Right atrium auricular region (tissue), 2 donors: ENCODE results near the gene CLTB. TPM values are rescaled to one million over a fixed set of nuclear protein-coding genes. Genes with fewer than 3 reads are reported as not detected.

Source experiments
- DNase-seq: peaks from one replicate; pipeline ENCODE4 v3.0.0-alpha.2; 2019; ENCODE audit warnings: low spot score
- H3K27ac ChIP-seq, 2 donors: fragments of 200-600 bp; sonication (generic); 1 replicate in 1 of 2; 2 replicates in 1 of 2; pipeline ENCODE4 v1.5.1; 2016 to 2019
- H3K27me3 ChIP-seq, 2 donors: fragments of 200-600 bp; sonication (generic); one replicate each; pipeline versions ENCODE4 v1.5.1 to v1.6.0; 2017 to 2019
- H3K36me3 ChIP-seq: fragments of 200-600 bp; sonication (generic); one replicate; pipeline ENCODE4 v1.5.1; 2016
- H3K4me1 ChIP-seq, 2 donors: fragments of 200-600 bp; sonication (generic); one replicate each; pipeline versions ENCODE4 v1.5.1 to v1.6.0; 2017 to 2019
- H3K4me3 ChIP-seq, 2 donors: fragments of 200-600 bp; sonication (generic); 1 replicate in 1 of 2; 2 replicates in 1 of 2; pipeline ENCODE4 v1.5.1; 2017 to 2019; ENCODE audit warnings: mild to moderate bottlenecking in 1 of 2, moderate library complexity in 1 of 2
- H3K9me3 ChIP-seq, 2 donors: fragments of 200-600 bp; sonication (generic); one replicate each; pipeline ENCODE4 v1.5.1; 2019
- CTCF ChIP-seq, 2 donors: fragments of 200-600 bp; sonication (generic); IDR thresholded peaks; one replicate each; pipeline ENCODE4 v1.5.1; 2019; ENCODE audit warnings: antibody characterized with exemption in 2 of 2
- microRNA counts, 2 donors: library from miRNA; unstranded; fragments of <30 nt; microRNA quantifications; one replicate each; lab custom pipeline; 2016 to 2017
- microRNA-seq, 2 donors: library from miRNA; unstranded; fragments of <30 nt; microRNA quantifications; one replicate each; pipeline ENCODE4, GENCODE V29; 2016 to 2017; ENCODE audit warnings: borderline number of aligned reads in 2 of 2, borderline replicate concordance in 1 of 2
- total RNA-seq, 2 donors: library from RNA; depleted of rRNA; stranded (reverse); fragments of >200 nt; gene quantifications; one replicate each; pipeline ENCODE4 v1.1.0, GENCODE V29; 2016

CLTB gene
- total RNA-seq, 2 donors from 2014 or later = 241 to 341 TPM

- Histone ChIP-seq H3K9me3 (no peaks in the 10 kb centered on the region), H3K27ac (no peak overlapping the region), H3K4me3 (no peak overlapping the region), H3K36me3 (peaks cover 66% of the 10 kb centered on the region), H3K4me1 (peaks cover 0 to 13% of the 10 kb centered on the region in 2 donors), H3K27me3 (no peaks in the 10 kb centered on the region)
- no peak for DNase-seq
- TF ChIP-seq CTCF (IDR thresholded peaks at IDR 0.05) = no peak
Measured at GRCh38 chr5:176355400-176356178, 60.8 kb downstream of the CLTB start.

- no peak overlapping the region for H3K27ac ChIP-seq
- H3K4me1 ChIP-seq = no peaks in the 10 kb centered on the region
- H3K9me3 ChIP-seq = no peaks in the 10 kb centered on the region
- no peak for TF ChIP-seq CTCF (IDR thresholded peaks at IDR 0.05)
- no peaks in the 10 kb centered on the region for H3K27me3 ChIP-seq
- H3K4me3 ChIP-seq = no peak overlapping the region
- DNase-seq = no peak
- peaks cover 85% of the 10 kb centered on the region for H3K36me3 ChIP-seq
Measured at GRCh38 chr5:176353533-176353932, 62.8 kb downstream of the CLTB start.

- no peak for TF ChIP-seq CTCF (IDR thresholded peaks at IDR 0.05)
- DNase-seq = no peak
- Histone ChIP-seq H3K27me3 (no peaks in the 10 kb centered on the region), H3K36me3 (peaks cover 87% of the 10 kb centered on the region), H3K4me3 (no peak overlapping the region), H3K9me3 (no peaks in the 10 kb centered on the region), H3K27ac (no peak overlapping the region), H3K4me1 (no peaks in the 10 kb centered on the region)
Measured at GRCh38 chr5:176352116-176352878, 64.0 kb downstream of the CLTB start.

GRCh38 chr5:176350416-176350815 is 65.9 kb downstream of the CLTB start:
- no peak for TF ChIP-seq CTCF (IDR thresholded peaks at IDR 0.05)
- no peak overlapping the region for H3K4me3 ChIP-seq
- no peak overlapping the region for H3K27ac ChIP-seq
- H3K36me3 ChIP-seq = peaks cover 100% of the 10 kb centered on the region
- H3K27me3 ChIP-seq = no peaks in the 10 kb centered on the region
- no peaks in the 10 kb centered on the region for H3K9me3 ChIP-seq
- no peaks in the 10 kb centered on the region for H3K4me1 ChIP-seq
- DNase-seq = no peak

- no peak for TF ChIP-seq CTCF (IDR thresholded peaks at IDR 0.05)
- no peak for DNase-seq
- Histone ChIP-seq H3K4me3 (no peak overlapping the region), H3K27ac (no peak overlapping the region), H3K27me3 (no peaks in the 10 kb centered on the region), H3K36me3 (peaks cover 40% of the 10 kb centered on the region), H3K9me3 (no peaks in the 10 kb centered on the region), H3K4me1 (no peaks in the 10 kb centered on the region)
Measured at GRCh38 chr5:176342766-176343458, 73.4 kb downstream of the CLTB start.

MicroRNAs within 50 kb of the gene (microRNA counts, 767-probe panel; counts per million panel counts)
- 0 to 178 counts per million in 2 donors for microRNA hsa-miR-1271-5p (lab: Ali Mortazavi, UCI)

Small RNA genes within 50 kb of the gene (microRNA-seq; reads per million reads assigned to microRNA genes)
- 8.5 to 9.2 reads per million in 2 donors for gene MIR1271

Other genes with a start within 250 kb of the CLTB start
- gene SIMC1, start 178.1 kb downstream of the CLTB start, total RNA-seq = 1 to 10 TPM; 5.2 to 9.1 TPM
- gene KIAA1191, start 54.8 kb downstream of the CLTB start, total RNA-seq = 100 to 1,000 TPM; 118 to 141 TPM
- 1 to 10 TPM; 4.0 to 5.8 TPM for gene ARL10, start 51.1 kb downstream of the CLTB start, total RNA-seq
- 10 to 100 TPM; 11.8 to 16.0 TPM for gene NOP16, start 27.9 kb downstream of the CLTB start, total RNA-seq
- gene HIGD2A, start 27.8 kb downstream of the CLTB start, total RNA-seq = 100 to 1,000 TPM; 231 to 249 TPM
- gene FAF2, start 31.8 kb upstream of the CLTB start, total RNA-seq = 10 to 100 TPM; 14.4 to 19.5 TPM
- 10 to 100 TPM; 10.7 to 12.4 TPM for gene RNF44, start 120.9 kb upstream of the CLTB start, total RNA-seq
- under 1 TPM in 1 of 2 donors, not detected in 1; 0.12 TPM for gene CDHR2, start 132.8 kb upstream of the CLTB start, total RNA-seq
- gene GPRIN1, start 193.6 kb upstream of the CLTB start, total RNA-seq = under 1 TPM; 0.22 to 0.79 TPM
- gene SNCB, start 214.0 kb upstream of the CLTB start, total RNA-seq = under 1 TPM in 1 of 2 donors, not detected in 1; 0.67 TPM
- gene EIF4E1B, start 214.1 kb upstream of the CLTB start, total RNA-seq = not detected
- gene TSPAN17, start 230.9 kb upstream of the CLTB start, total RNA-seq = 10 to 100 TPM; 15.0 to 20.4 TPM